ENCODE measurements around the gene LCE6A.

Gene LCE6A

DNA sequence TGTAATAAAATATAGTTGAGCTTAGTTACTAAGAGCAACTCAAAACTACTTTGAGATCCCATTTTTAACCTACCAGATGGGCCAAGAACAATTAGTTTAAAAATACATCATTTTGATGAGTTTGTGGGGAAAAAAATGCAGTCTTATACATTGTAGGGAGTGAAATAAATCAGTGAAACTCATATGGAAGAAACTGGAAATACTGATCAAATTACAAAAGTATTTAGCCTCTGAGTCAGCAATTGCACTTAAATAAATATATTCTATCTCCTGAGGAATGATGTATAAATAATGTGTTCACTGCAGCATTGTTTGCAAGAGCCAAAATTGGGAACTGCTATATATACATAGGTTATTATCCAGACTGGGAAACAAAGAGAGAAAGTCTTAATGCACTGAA lies 30.8 kb downstream of the LCE6A start:
- no peak for DNase-seq (ENCODE audit: low read depth in 3 of 3, low spot score in 1 of 3)

DNA sequence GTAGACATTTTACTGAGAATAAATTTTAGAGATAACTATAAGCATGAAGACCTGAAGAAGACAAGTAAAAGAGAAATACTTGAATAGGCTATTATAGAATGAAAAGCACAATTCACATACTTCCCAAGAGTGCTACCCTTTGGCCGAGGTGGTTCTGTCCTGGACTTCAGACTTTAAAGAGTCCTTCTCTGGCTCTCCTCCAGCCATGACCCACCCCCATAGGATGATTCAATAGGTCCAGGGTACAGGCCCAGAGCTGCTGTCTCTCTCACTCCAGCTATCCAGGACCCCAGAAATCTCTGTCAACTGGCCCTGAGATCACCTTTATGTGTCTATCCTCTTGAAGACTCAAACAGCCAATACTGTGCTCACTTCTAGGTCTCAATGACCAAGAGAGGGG lies 34.2 kb downstream of the LCE6A start:
- no peak for DNase-seq (ENCODE audit: low read depth in 3 of 3, low spot score in 1 of 3)

DNA sequence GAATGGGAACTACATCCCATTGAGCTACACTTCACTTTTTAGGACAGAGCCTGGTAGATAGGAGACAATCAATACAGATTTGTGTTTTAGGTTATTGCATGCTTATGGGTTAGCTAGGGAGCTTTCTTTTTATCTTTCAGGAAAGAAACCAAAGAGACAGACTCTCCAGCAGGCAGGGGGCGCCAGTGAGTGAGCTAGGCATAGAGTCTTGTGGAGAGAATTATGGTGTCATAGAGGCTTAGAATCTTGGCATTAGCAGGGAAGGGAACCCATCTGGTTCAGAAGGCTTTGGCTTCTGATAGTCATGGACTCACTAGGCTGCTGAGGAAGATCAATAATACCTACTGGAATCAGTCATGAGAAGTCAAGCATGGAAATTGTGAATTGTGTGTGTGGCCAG lies 35.4 kb downstream of the LCE6A start, which contains the start of gene SMCP:
Gene SMCP (plus strand): TSS at position 281 of the 400 bp plus-strand sequence. CDS start 6,101 bp downstream, outside the sequence.
- DNase-seq (ENCODE audit: low read depth in 3 of 3, low spot score in 1 of 3) = no peak

DNA sequence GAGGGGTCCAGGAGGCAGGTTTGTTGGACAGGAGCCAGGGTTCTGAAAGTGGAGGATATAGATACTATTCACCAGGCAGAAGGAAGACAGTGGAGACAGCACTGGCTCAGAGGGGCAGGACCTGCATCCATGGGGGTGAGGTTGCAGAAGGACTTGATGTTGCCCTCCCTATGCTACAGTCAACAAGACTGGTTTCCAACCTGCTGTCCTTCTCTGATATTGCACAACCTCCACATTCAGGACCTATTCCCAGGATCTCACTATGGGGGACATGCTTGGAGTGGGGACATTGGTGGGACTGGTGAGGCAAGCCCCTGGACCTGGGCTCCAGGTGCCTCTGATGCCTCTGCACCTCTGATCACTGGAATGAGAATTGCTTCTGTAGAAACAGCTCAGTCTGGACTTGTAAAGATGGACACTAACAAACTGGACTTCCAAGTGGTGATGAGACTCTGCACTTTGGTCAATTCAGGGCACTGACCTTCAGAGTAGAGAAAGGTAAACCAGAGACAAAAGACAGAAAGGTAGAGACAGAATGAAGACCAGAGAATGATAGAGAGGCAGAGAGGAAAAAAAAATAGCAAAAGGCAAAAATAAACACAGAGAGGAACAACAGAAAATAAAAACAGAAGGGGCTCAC lies 37.0 kb downstream of the LCE6A start:
- DNase-seq (ENCODE audit: low read depth in 3 of 3, low spot score in 1 of 3) = no peak

DNA sequence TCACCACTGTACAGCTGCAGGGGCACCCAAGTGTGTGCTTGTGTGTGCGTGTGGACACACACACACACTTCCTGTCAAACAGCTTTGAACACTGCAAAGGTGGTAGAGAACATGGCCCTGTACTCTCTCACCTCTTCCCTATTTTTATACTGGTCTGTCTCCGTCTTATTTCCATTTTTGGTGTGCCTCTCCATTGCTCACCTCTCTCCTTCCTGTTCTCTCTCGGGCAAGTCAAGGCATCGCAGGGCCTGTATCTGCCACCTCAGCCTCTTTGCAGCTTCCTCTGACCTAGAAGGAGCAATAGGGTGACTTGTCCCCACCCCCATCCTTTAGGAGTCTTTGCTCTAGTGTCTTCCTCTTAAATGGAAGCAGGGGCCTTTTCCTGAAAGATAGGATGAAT lies 37.7 kb downstream of the LCE6A start:
- DNase-seq (ENCODE audit: low read depth in 3 of 3, low spot score in 1 of 3) = no peak

DNA sequence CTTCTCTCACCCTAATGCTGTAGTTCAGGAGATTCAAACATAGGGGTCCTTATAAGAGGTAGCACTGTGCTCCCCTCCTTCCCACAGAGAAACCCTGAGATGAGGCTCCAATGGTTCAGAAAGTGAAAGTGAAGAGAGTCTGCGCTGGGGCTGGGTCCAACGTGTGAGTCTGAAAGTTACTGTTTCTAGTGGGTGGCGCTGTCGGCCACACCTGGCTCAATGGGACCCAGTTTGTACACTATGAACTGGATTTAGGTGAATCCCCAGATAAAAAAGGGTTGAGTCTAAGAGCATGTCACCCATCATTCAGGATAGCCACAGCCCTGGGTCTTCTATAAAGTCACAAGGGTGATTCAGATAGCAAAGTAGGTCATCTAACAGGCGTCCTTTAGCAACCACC lies 38.3 kb downstream of the LCE6A start:
- DNase-seq (ENCODE audit: low read depth in 3 of 3, low spot score in 1 of 3) = no peak

DNA sequence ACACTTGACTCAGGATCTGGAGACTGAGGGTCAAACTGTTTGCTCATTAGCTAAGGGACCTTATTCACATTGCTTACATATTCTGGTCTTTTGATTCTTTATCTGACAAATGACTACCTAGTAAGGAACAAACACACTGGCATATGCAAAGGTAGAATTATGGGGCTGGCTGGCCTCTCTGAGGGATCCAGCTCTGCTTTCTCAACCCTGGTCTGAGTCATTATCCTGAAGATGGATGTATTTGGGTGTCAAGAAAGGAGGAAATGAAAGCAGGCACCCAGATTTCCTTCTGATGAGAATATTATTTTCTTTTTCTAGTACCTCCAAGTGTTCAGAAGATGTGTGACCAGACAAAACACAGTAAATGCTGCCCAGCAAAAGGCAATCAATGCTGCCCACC lies 41.4 kb downstream of the LCE6A start:
- DNase-seq (ENCODE audit: low read depth in 3 of 3, low spot score in 1 of 3) = no peak

DNA sequence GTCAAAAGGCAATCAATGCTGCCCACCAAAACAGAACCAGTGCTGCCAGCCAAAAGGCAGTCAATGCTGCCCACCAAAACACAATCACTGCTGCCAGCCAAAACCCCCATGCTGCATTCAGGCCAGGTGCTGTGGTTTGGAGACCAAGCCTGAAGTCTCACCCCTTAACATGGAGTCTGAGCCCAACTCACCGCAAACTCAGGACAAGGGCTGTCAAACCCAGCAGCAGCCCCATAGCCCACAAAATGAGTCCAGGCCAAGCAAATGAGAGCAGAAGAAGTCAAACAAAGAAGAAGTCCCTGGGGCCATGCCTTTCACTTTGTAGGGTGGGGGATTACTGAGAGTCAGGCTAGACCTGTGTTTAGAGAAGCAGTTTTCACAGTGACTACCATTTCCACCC lies 41.9 kb downstream of the LCE6A start:
- DNase-seq (ENCODE audit: low read depth in 3 of 3, low spot score in 1 of 3) = no peak

DNA sequence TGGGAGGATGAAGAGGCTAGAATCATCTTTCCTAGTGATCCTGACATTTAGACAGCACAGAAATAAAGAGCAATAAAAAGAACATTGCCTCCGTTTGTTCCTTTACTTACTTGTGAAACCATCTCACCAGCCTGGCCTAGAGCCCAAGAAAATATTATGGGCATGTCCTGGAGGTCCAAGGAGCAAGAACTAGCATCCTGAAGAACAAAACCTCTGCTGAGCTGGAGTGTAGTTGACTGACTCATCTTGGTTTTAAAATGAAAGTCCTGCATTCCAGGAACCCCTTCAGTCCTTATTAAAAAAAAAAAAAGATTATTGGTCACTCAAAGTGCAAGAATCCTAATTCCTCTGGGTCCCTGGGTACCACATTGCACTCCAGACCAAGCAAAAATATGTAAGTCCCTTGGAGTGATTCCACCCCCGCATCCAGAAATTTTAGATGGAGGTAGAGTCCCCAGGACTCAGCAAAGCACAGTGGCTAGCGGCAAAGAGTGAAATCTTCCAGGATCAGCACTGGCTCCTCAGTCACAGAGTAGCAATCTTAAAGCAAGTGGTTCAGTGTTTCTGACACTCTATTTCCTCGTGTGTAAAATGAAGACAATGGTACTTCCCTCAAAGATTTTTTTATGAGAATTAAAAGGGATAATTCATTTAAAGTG lies 42.4 kb downstream of the LCE6A start:
- DNase-seq (ENCODE audit: low read depth in 3 of 3, low spot score in 1 of 3) = no peak

DNA sequence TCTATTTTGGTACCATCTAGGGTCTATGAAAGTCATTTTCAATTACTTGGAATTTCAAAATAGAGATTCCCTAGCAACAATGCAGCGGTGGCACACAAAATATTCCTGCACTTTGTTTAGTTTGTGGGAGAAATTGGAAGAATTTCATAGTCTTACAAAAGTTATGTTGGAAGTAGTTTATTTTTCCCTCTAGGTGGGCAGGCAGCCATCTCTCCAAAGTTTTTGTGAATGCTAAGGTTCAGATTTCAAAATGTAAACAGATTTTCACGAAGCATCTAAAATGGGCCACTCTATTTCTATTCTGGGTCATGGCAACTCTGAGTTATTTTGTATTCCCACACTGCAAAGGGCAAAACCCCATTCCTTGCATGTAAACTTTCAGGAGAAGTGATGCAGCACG lies 43.4 kb downstream of the LCE6A start:
- DNase-seq (ENCODE audit: low read depth in 3 of 3, low spot score in 1 of 3) = no peak

DNA sequence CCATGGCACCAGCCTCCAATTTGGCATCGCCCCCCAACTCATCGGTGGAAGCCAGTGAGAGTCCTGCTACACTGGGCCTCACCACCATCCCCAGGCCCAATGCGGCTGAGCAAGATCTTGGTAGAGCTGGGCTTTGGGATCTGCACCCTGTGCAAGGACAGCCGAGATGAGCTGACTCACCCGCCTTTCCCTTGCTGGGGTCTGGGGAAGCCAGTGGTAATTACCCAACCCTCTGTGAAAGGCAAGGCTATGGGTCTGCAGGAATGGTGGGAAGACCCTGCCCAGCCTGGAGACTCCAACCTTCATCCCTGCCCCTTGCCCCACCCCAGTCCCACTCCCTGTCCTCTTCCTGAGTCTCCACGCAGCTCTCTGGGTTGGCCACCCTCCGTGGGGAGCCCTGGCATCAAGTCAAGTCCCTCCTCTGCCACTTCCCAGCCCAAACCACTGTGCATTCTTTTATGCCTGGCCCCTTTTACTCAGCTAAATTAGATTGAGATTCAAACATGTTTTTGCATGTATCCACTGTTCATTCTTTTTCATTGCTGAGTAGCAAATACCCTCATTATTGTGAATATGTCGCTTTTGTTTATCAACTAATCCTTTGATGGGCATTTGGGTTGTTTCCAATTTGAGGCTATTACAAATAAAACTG lies 44.2 kb downstream of the LCE6A start:
- DNase-seq (ENCODE audit: low read depth in 3 of 3, low spot score in 1 of 3) = no peak

DNA sequence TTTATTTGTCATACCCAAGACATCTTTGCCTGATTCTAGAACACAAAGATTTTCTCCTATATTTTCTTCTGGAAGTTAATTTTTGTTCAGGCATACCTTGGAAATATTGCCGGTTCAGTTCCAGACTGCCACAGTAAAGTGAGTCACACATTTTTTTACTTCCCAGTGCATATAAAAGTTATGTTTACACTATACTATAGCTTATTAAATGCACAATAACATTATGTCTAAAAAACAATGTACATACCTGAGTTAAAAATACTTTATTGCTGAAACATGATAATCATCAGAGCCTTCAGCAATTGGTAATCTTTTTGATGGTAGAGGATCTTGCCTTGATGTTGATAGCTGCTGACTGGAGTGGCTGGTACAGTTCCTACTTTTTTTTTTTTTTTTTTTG lies 45.5 kb downstream of the LCE6A start:
- DNase-seq (ENCODE audit: low read depth in 3 of 3, low spot score in 1 of 3) = no peak

All from stimulated activated CD4-positive, alpha-beta T cell treated with anti-CD3 and anti-CD28 coated beads, TNF-alpha, amount 100 ng/mL, for 1 hour (primary cell).